H1 (cell line): ENCODE data around the gene COL27A1. TPM values are rescaled to one million over a fixed set of nuclear protein-coding genes. Genes with fewer than 3 reads are reported as not detected.

ENCODE experiments used
- CTCF ChIA-PET: fragments of 300-600 bp; sonication (Branson Sonifier 250); formaldehyde crosslinking; loops from one replicate; lab custom pipeline; 2021; ENCODE audit not compliant: partially characterized antibody; lab: Charles Lee
- POLR2A ChIA-PET: fragments of 300-600 bp; sonication (Branson Sonifier 250); formaldehyde crosslinking; loops from one replicate; lab custom pipeline; 2021; ENCODE audit warnings: inconsistent platforms; ENCODE audit not compliant: partially characterized antibody; lab: Charles Lee
- DNase-seq, 2 experiments: peaks; one replicate each; pipeline versions ENCODE4 v3.0.0 to v3.0.0-alpha.2; 2010 to 2022; ENCODE audit warnings: low spot score in 2 of 2, low read depth in 1 of 2, mixed read lengths in 1 of 2
- FAIRE-seq: peaks from 2 replicates; lab custom pipeline; 2011; peaks lifted over from hg19 to GRCh38; lab: Jason Lieb, UNC
- H2AFZ ChIP-seq: 2 replicates; pipeline ENCODE4 v1.8.1; 2012; ENCODE audit warnings: low read length, inconsistent platforms
- H2AK5ac ChIP-seq: 2 replicates; pipeline ENCODE4 v1.6.1; 2013; ENCODE audit warnings: low read depth, low read length
- H2BK120ac ChIP-seq: replicated peaks from 2 replicates; pipeline ENCODE3; 2013; ENCODE audit warnings: low read depth, low read length, inconsistent platforms
- H2BK12ac ChIP-seq: 2 replicates; pipeline ENCODE4 v1.6.1; 2013; ENCODE audit warnings: low read depth, low read length
- H2BK15ac ChIP-seq: 2 replicates; pipeline ENCODE4 v1.6.1; 2013; ENCODE audit warnings: low read length
- H2BK20ac ChIP-seq: 2 replicates; pipeline ENCODE4 v1.6.1; 2013; ENCODE audit warnings: low read length
- H2BK5ac ChIP-seq: 2 replicates; pipeline ENCODE4 v1.6.1; 2013; ENCODE audit warnings: low read depth, low read length
- H3K14ac ChIP-seq: 2 replicates; pipeline ENCODE4 v1.6.1; 2013; ENCODE audit warnings: inconsistent platforms; ENCODE audit not compliant: insufficient read length
- H3K18ac ChIP-seq: 2 replicates; pipeline ENCODE4 v1.6.1; 2013; ENCODE audit warnings: low read length; ENCODE audit errors: extremely low read depth
- H3K23ac ChIP-seq: 2 replicates; pipeline ENCODE4 v1.6.1; 2013; ENCODE audit warnings: inconsistent platforms; ENCODE audit not compliant: insufficient read length
- H3K23me2 ChIP-seq: 2 replicates; pipeline ENCODE4 v1.6.1; 2013; ENCODE audit warnings: low read depth, low read length
- H3K27ac ChIP-seq: 2 replicates; pipeline ENCODE4 v1.6.1; 2011; ENCODE audit warnings: low read depth, low read length, inconsistent platforms
- H3K27me3 ChIP-seq, 4 experiments: replicated peaks in 1 of 4; 1 replicate in 1 of 4; 2 replicates in 3 of 4; pipeline versions ENCODE4 v1.6.1 to v1.8.1; 2011 to 2013; ENCODE audit warnings: low read length in 3 of 4, mild to moderate bottlenecking in 3 of 4, inconsistent platforms in 2 of 4, mixed read lengths in 2 of 4, moderate library complexity in 1 of 4; ENCODE audit not compliant: control insufficient read depth in 3 of 4, insufficient read depth in 3 of 4; ENCODE audit errors: extremely low read depth in 1 of 4
- H3K36me3 ChIP-seq, 4 experiments: 2 replicates each; pipeline versions ENCODE4 v1.6.1 to v1.8.1; 2011 to 2013; ENCODE audit warnings: mild to moderate bottlenecking in 4 of 4, low read length in 3 of 4, moderate library complexity in 2 of 4, control low read depth in 1 of 4, inconsistent platforms in 1 of 4; ENCODE audit not compliant: insufficient read depth in 4 of 4, control insufficient read depth in 2 of 4
- H3K4ac ChIP-seq: replicated peaks from 2 replicates; pipeline ENCODE3; 2013; ENCODE audit warnings: low read length, low read depth, mixed read lengths, inconsistent platforms; ENCODE audit not compliant: insufficient read length
- H3K4me1 ChIP-seq, 4 experiments: replicated peaks in 1 of 4; 1 replicate in 1 of 4; 2 replicates in 3 of 4; pipeline versions ENCODE4 v1.6.1 to v1.8.1; 2011 to 2013; ENCODE audit warnings: low read length in 3 of 4, inconsistent platforms in 2 of 4, mixed read lengths in 1 of 4; ENCODE audit not compliant: insufficient read depth in 4 of 4, control insufficient read depth in 3 of 4
- H3K4me2 ChIP-seq, 2 experiments: 2 replicates each; pipeline versions ENCODE4 v1.6.1 to v1.8.1; 2011 to 2013; ENCODE audit warnings: low read depth in 2 of 2, low read length in 2 of 2, control low read depth in 1 of 2, inconsistent platforms in 1 of 2, mild to moderate bottlenecking in 1 of 2; ENCODE audit not compliant: insufficient read depth in 1 of 2
- H3K4me3 ChIP-seq, 4 experiments: fragments of 200-600, 300-600 bp in 1 of 4; sonication (generic), shearing (Covaris generic), sonication (Bioruptor Twin) in 1 of 4; 2 replicates each; pipeline versions ENCODE4 v1.5.1 to v1.8.1; 2011 to 2016; ENCODE audit warnings: low read length in 4 of 4, low read depth in 3 of 4, control low read depth in 2 of 4, inconsistent platforms in 2 of 4, mild to moderate bottlenecking in 2 of 4, mixed read lengths in 1 of 4, moderate library complexity in 1 of 4; ENCODE audit not compliant: insufficient read depth in 2 of 4; ENCODE audit errors: extremely low read depth in 1 of 4
- H3K56ac ChIP-seq: replicated peaks from 2 replicates; pipeline ENCODE3; 2013; ENCODE audit warnings: low read depth, mild to moderate bottlenecking, mixed read lengths, low read length, inconsistent platforms; ENCODE audit not compliant: insufficient read length
- H3K79me1 ChIP-seq: 2 replicates; pipeline ENCODE4 v1.6.1; 2013; ENCODE audit warnings: low read depth, low read length, control low read depth
- H3K79me2 ChIP-seq, 2 experiments: 2 replicates each; pipeline versions ENCODE4 v1.6.1 to v1.8.1; 2012 to 2013; ENCODE audit warnings: low read length in 2 of 2, mild to moderate bottlenecking in 2 of 2, inconsistent platforms in 1 of 2; ENCODE audit not compliant: insufficient read depth in 2 of 2, control insufficient read depth in 1 of 2
- H3K9ac ChIP-seq, 4 experiments: replicated peaks in 1 of 4; 1 replicate in 1 of 4; 2 replicates in 3 of 4; pipeline versions ENCODE4 v1.6.1 to v1.8.1; 2011 to 2013; ENCODE audit warnings: low read depth in 3 of 4, low read length in 3 of 4, control low read depth in 2 of 4, mild to moderate bottlenecking in 2 of 4, moderate library complexity in 2 of 4, inconsistent platforms in 1 of 4; ENCODE audit errors: extremely low read depth in 1 of 4
- H3K9me3 ChIP-seq, 2 experiments: 2 replicates each; pipeline versions ENCODE4 v1.6.1 to v1.8.1; 2012 to 2013; ENCODE audit warnings: mild to moderate bottlenecking in 2 of 2, moderate library complexity in 2 of 2, control low read depth in 1 of 2, inconsistent platforms in 1 of 2, low read depth in 1 of 2, low read length in 1 of 2, mixed read lengths in 1 of 2; ENCODE audit not compliant: insufficient read depth in 2 of 2
- H4K20me1 ChIP-seq, 2 experiments: replicated peaks in 1 of 2; 2 replicates each; pipeline versions ENCODE3 to v1.8.1; 2011 to 2013; ENCODE audit warnings: inconsistent platforms in 2 of 2, low read length in 2 of 2, mild to moderate bottlenecking in 1 of 2; ENCODE audit not compliant: insufficient read depth in 2 of 2, control insufficient read depth in 1 of 2
- H4K5ac ChIP-seq: 2 replicates; pipeline ENCODE4 v1.6.1; 2013; ENCODE audit warnings: low read length, low read depth, mixed read lengths, inconsistent platforms; ENCODE audit not compliant: insufficient read length
- H4K8ac ChIP-seq: 2 replicates; pipeline ENCODE4 v1.8.0; 2013; ENCODE audit warnings: mild to moderate bottlenecking, moderate library complexity, low read length, inconsistent platforms; ENCODE audit not compliant: insufficient read depth; ENCODE audit errors: extremely low read depth
- H4K91ac ChIP-seq: replicated peaks from 2 replicates; pipeline ENCODE3; 2013; ENCODE audit warnings: low read length, mixed read lengths, inconsistent platforms; ENCODE audit not compliant: insufficient read length
- WGBS, 2 experiments: shearing (Covaris generic) in 1 of 2; methylation state at CpG; one replicate each; pipeline versions ENCODE4 v1.1.6 to v1.1.7; 2013 to 2015; ENCODE audit warnings: low lambda C conversion rate in 2 of 2, mixed read lengths in 2 of 2, inconsistent platforms in 1 of 2, low coverage in 1 of 2, missing lambda C conversion rate in 1 of 2; ENCODE audit not compliant: insufficient replicate concordance in 2 of 2, insufficient coverage in 1 of 2, insufficient read length in 1 of 2; ENCODE audit errors: extremely low coverage in 1 of 2, missing lambda C conversion rate in 1 of 2; 5-methylcytosine and 5-hydroxymethylcytosine counted together
- polyA plus RNA-seq, 7 experiments: library from polyadenylated mRNA; depleted of rRNA in 3 of 7; stranded (reverse) in 5 of 7; unstranded in 2 of 7; fragments of >200 nt in 5 of 7; fragments of 200-250 nt in 2 of 7; gene quantifications; 1 replicate in 5 of 7; 2 replicates in 1 of 7; 4 replicates in 1 of 7; pipeline versions ENCODE4 v1.2.1 to v1.2.3, GENCODE V29; 2011 to 2013; ENCODE audit warnings: missing spikeins in 2 of 7, mixed read lengths in 2 of 7
- total RNA-seq: library from RNA; stranded (reverse); fragmentation: NEBNext Ultra II Directional; extraction: Animal tissue kit (Norgen Biotek cat#: 25700); gene quantifications from 2 replicates; pipeline ENCODE4 v1.2.1, GENCODE V29; 2021

COL27A1 gene
- total and polyA plus RNA-seq, 2 of the 8 experiments (the other 6 are each of a cell fraction or from before 2014, with no cell fraction given) = 15.1 to 22.8 TPM

- Histone ChIP-seq H3K4me3 (no peak overlapping the region), H3K23me2 (peaks cover under 1% of the 10 kb centered on the region; the same call in 1 of the 2 replicates), H3K79me2 (no peaks in the 10 kb centered on the region), H3K27me3 (peaks cover 0 to 2% (median 0%) of the 10 kb centered on the region in 4 experiments; a peak in 1 of 7 replicates), H2BK15ac (no peak overlapping the region), H3K9me3 (no peaks in the 10 kb centered on the region), H2BK20ac (no peak overlapping the region), H3K79me1 (no peaks in the 10 kb centered on the region), H3K27ac (no peak overlapping the region), H3K4me2 (no peak overlapping the region), H3K9ac (no peak overlapping the region), H2AFZ (no peak overlapping the region), H3K14ac (no peak overlapping the region), H2BK5ac (no peak overlapping the region), H2AK5ac (no peak overlapping the region), H3K18ac (no peak overlapping the region), H3K36me3 (no peaks in the 10 kb centered on the region), H3K4ac (no peak overlapping the region), H4K20me1 (no peaks in the 10 kb centered on the region), H3K56ac (no peak overlapping the region), H3K23ac (no peak overlapping the region), H4K91ac (no peak overlapping the region), H2BK12ac (no peak overlapping the region), H4K8ac (no peak overlapping the region), H4K5ac (no peak overlapping the region), H2BK120ac (no peak overlapping the region), H3K4me1 (peaks cover 0 to 6% (median 0%) of the 10 kb centered on the region in 4 experiments; a peak in 2 of 7 replicates)
- ChIA-PET POLR2A (no interaction called here), CTCF (interaction anchor here (0.7 to 11.0 kb wide), 3 partner anchors 11 to 48 kb away, joined by 3 to 123 read pairs (median 13); no protein-coding TSS in a partner anchor)
- FAIRE-seq (no peak), DNase-seq (no peak)
- 91% methylated on average over 7 of the region's 7 CpGs; no CpG with 5 or more reads in 1 of the 2 experiments for WGBS, 2 experiments
These were observed 25.2 kb upstream of the COL27A1 start for GRCh38 chr9:114130141-114130540.
